PC-9 (cell line): ENCODE measurements around the gene SLC35G6. TPM values are rescaled to one million over a fixed set of nuclear protein-coding genes. Genes with fewer than 3 reads are reported as not detected.

Source experiments
- BruUV-seq: library from RNA; stranded (reverse); fragments of 400-500 nt; replicated peaks from 2 replicates; lab custom pipeline; 2021; lab: Mats Ljungman, UMichigan
- CTCF ChIA-PET: fragments of 300-600 bp; sonication (Branson Sonifier 250); formaldehyde crosslinking; loops from one replicate; lab custom pipeline; 2022; ENCODE audit warnings: antibody characterized with exemption; lab: Charles Lee
- POLR2A ChIA-PET: fragments of 300-600 bp; sonication (Branson Sonifier 250); formaldehyde crosslinking; loops from one replicate; lab custom pipeline; 2022; ENCODE audit warnings: antibody characterized with exemption; ENCODE audit not compliant: unreplicated experiment; lab: Charles Lee
- DNase-seq, 2 experiments: peaks; one replicate each; pipeline versions ENCODE4 v3.0.0 to v3.0.0-alpha.2; 2015 to 2022; ENCODE audit warnings: mixed read lengths in 1 of 2
- H2AFZ ChIP-seq: fragments of 200-600 bp; sonication (generic); 2 replicates; pipeline ENCODE4 v1.8.1; 2017; ENCODE audit warnings: antibody characterized with exemption
- H3F3A ChIP-seq: fragments of 200-600 bp; sonication (generic); 2 replicates; pipeline ENCODE4 v1.8.1; 2017; ENCODE audit warnings: antibody characterized with exemption, mild to moderate bottlenecking, low read depth; ENCODE audit not compliant: insufficient read depth
- H3K27ac ChIP-seq: fragments of 200-600 bp; sonication (generic); 2 replicates; pipeline ENCODE4 v1.6.1; 2016; ENCODE audit warnings: mixed run types
- H3K27me3 ChIP-seq: fragments of 200-600 bp; sonication (generic); 2 replicates; pipeline ENCODE4 v1.6.1; 2016; ENCODE audit warnings: low read depth, mixed run types; ENCODE audit not compliant: insufficient read depth
- H3K36me3 ChIP-seq: fragments of 200-600 bp; sonication (generic); 2 replicates; pipeline ENCODE4 v1.6.1; 2016; ENCODE audit warnings: low read depth, mixed run types
- H3K4me1 ChIP-seq: fragments of 200-600 bp; sonication (generic); replicated peaks from 2 replicates; pipeline ENCODE4 v1.6.1; 2016; ENCODE audit warnings: mixed run types; ENCODE audit not compliant: insufficient read depth
- H3K4me2 ChIP-seq: fragments of 200-600 bp; sonication (generic); 2 replicates; pipeline ENCODE4 v1.6.1; 2017; ENCODE audit warnings: mixed run types
- H3K4me3 ChIP-seq: fragments of 200-600 bp; sonication (generic); 2 replicates; pipeline ENCODE4 v1.6.1; 2016; ENCODE audit warnings: mixed run types
- H3K79me2 ChIP-seq: fragments of 200-600 bp; sonication (generic); 2 replicates; pipeline ENCODE4 v1.6.1; 2017; ENCODE audit warnings: low read depth, mixed run types
- H3K9me2 ChIP-seq: fragments of 200-600 bp; sonication (generic); 2 replicates; pipeline ENCODE4 v1.8.1; 2017; ENCODE audit warnings: mild to moderate bottlenecking; ENCODE audit not compliant: insufficient read depth
- H3K9me3 ChIP-seq: fragments of 200-600 bp; sonication (generic); 2 replicates; pipeline ENCODE4 v1.8.1; 2016; ENCODE audit warnings: low read depth; ENCODE audit not compliant: insufficient read depth
- H4K20me1 ChIP-seq: fragments of 200-600 bp; sonication (generic); 2 replicates; pipeline ENCODE4 v1.8.1; 2017; ENCODE audit not compliant: insufficient read depth
- EZH2 ChIP-seq: fragments of 200-600 bp; sonication (generic); IDR thresholded peaks from 2 replicates; pipeline ENCODE4 v1.8.0; 2017; ENCODE audit warnings: antibody characterized with exemption, low read depth
- intact Hi-C: fragments of 100-400 bp; cut with micrococcal nuclease; formaldehyde crosslinking; loops from one replicate; pipeline ENCODE4 v1.10.0; 2022; ENCODE audit not compliant: unreplicated experiment
- total RNA-seq: library from RNA; stranded (reverse); gene quantifications from 2 replicates; pipeline ENCODE4 v1.2.3, GENCODE V29; 2021
- TF ChIP-seq, protein P1 (sequence below): fragments of 200-600 bp; sonication (generic); conservative IDR thresholded peaks from 2 replicates; pipeline ENCODE4 v1.6.1; 2017; ENCODE audit warnings: mixed run types, antibody characterized with exemption, mild to moderate bottlenecking, moderate library complexity

The SLC35G6 gene
- total RNA-seq, 1 experiment from 2014 or later: not detected

DNA sequence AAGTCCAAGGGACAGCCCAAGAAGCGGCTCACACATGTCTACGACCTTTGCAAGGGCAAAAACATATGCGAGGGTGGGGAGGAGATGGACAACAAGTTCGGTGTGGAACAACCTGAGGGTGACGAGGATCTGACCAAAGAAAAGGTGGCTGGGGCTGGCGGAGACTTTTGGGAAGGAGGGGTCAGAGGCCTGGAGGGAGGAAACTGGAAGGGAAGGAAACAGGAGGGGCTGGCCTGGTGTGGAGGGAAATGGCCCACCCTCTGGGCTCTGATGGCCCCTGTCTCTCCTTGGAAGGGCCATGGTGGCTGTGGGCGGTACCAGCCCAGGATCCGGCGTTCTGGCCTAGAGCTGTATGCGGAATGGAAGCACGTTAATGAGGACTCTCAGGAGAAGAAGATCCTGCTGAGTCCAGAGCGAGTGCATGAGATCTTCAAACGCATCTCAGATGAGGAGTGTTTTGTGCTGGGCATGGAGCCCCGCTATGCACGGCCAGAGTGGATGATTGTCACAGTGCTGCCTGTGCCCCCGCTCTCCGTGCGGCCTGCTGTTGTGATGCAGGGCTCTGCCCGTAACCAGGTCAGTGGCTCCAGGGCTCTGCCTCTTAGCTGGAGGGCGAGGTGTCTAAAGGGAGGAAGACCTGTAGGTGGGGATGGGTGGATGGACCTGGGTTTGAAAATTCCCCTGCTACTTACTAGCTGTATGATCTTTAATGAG is 15.4 kb downstream of the SLC35G6 start:
- H3F3A ChIP-seq: no peaks in the 10 kb centered on the region
- no peaks in the 10 kb centered on the region for H3K27me3 ChIP-seq
- no TSS peak for BruUV-seq
- H3K9me3 ChIP-seq: no peaks in the 10 kb centered on the region
- no peak overlapping the region for H3K27ac ChIP-seq
- intact Hi-C loops: no loop called here
- DNase-seq: no peak
- no peaks in the 10 kb centered on the region for H3K9me2 ChIP-seq
- H3K4me3 ChIP-seq: no peak overlapping the region
- TF ChIP-seq, protein P1, sequence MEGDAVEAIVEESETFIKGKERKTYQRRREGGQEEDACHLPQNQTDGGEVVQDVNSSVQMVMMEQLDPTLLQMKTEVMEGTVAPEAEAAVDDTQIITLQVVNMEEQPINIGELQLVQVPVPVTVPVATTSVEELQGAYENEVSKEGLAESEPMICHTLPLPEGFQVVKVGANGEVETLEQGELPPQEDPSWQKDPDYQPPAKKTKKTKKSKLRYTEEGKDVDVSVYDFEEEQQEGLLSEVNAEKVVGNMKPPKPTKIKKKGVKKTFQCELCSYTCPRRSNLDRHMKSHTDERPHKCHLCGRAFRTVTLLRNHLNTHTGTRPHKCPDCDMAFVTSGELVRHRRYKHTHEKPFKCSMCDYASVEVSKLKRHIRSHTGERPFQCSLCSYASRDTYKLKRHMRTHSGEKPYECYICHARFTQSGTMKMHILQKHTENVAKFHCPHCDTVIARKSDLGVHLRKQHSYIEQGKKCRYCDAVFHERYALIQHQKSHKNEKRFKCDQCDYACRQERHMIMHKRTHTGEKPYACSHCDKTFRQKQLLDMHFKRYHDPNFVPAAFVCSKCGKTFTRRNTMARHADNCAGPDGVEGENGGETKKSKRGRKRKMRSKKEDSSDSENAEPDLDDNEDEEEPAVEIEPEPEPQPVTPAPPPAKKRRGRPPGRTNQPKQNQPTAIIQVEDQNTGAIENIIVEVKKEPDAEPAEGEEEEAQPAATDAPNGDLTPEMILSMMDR: no peak
- TF ChIP-seq EZH2: no peak
- H3K36me3 ChIP-seq: no peaks in the 10 kb centered on the region
- CTCF ChIA-PET: no interaction called here
- POLR2A ChIA-PET: no interaction called here
- peaks cover 30% of the 10 kb centered on the region for H3K79me2 ChIP-seq
- peaks cover 14% of the 10 kb centered on the region for H4K20me1 ChIP-seq
- H2AFZ ChIP-seq: no peak overlapping the region
- no peaks in the 10 kb centered on the region for H3K4me1 ChIP-seq
- H3K4me2 ChIP-seq: no peak overlapping the region

DNA sequence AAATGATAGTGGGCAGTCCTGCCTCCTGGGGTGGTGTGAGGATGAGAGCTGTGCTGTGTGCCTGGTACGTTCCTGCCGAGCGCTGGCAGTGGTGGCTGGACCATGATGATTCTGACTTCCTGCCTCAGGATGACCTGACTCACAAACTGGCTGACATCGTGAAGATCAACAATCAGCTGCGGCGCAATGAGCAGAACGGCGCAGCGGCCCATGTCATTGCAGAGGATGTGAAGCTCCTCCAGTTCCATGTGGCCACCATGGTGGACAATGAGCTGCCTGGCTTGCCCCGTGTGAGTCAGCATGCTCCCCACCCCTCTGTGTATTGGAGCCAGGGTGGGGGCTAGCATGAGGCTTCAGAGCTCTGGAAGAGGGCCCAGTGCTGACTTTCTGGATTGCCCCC is 16.0 kb downstream of the SLC35G6 start:
- CTCF ChIA-PET: interaction anchor here (0.5 kb wide), 1 partner anchor 110 kb away, joined by 5 read pairs; no protein-coding TSS in a partner anchor

DNA sequence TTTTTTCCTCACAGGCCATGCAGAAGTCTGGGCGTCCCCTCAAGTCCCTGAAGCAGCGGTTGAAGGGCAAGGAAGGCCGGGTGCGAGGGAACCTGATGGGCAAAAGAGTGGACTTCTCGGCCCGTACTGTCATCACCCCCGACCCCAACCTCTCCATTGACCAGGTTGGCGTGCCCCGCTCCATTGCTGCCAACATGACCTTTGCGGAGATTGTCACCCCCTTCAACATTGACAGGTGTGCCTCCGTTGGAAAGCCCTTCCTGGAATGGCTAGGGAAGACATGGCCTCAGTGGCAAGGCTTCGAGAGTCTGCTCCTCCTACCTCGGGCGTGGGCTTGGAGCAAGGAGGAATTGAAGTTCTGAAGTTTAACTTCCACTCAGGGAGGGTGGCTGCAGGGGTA is 16.4 kb downstream of the SLC35G6 start:
- Histone ChIP-seq H3K4me3 (no peak overlapping the region), H3F3A (no peaks in the 10 kb centered on the region), H3K27ac (no peak overlapping the region), H3K36me3 (no peaks in the 10 kb centered on the region), H3K79me2 (peaks cover 22% of the 10 kb centered on the region), H3K9me3 (no peaks in the 10 kb centered on the region), H3K27me3 (no peaks in the 10 kb centered on the region), H2AFZ (no peak overlapping the region), H3K4me2 (no peak overlapping the region), H4K20me1 (peaks cover 5% of the 10 kb centered on the region), H3K9me2 (no peaks in the 10 kb centered on the region), H3K4me1 (no peaks in the 10 kb centered on the region)
- no peak for DNase-seq
- no TSS peak for BruUV-seq
- ChIA-PET CTCF (interaction anchor here (0.5 kb wide), 1 partner anchor 110 kb away, joined by 5 read pairs; no protein-coding TSS in a partner anchor), POLR2A (no interaction called here)
- intact Hi-C loops: no loop called here
- TF ChIP-seq, protein P1: no peak
- TF ChIP-seq EZH2: no peak

More for the DNA sequence above, 16.0 kb downstream of the SLC35G6 start:
- Histone ChIP-seq H4K20me1 (peaks cover 8% of the 10 kb centered on the region), H3K9me2 (no peaks in the 10 kb centered on the region), H2AFZ (no peak overlapping the region), H3K4me1 (no peaks in the 10 kb centered on the region), H3K4me2 (no peak overlapping the region), H3K27ac (no peak overlapping the region), H3K4me3 (no peak overlapping the region), H3F3A (no peaks in the 10 kb centered on the region), H3K79me2 (peaks cover 25% of the 10 kb centered on the region), H3K9me3 (no peaks in the 10 kb centered on the region), H3K27me3 (no peaks in the 10 kb centered on the region), H3K36me3 (no peaks in the 10 kb centered on the region)
- intact Hi-C loops: no loop called here
- no peak for TF ChIP-seq EZH2
- TF ChIP-seq, protein P1: no peak
- BruUV-seq: no TSS peak
- POLR2A ChIA-PET: no interaction called here
- DNase-seq: no peak
